Superior temporal gyrus (tissue), 1 donor: ENCODE data around the gene DZIP1L.

ENCODE experiments used
- DNase-seq: peaks from one replicate; pipeline ENCODE4 v3.0.0-alpha.2; 2016; ENCODE audit errors: extremely low spot score

The DZIP1L gene

GRCh38 chr3:138068579-138069174 is 46.7 kb downstream of the DZIP1L start:
- peak; percentile 84 for DNase-seq

DNA sequence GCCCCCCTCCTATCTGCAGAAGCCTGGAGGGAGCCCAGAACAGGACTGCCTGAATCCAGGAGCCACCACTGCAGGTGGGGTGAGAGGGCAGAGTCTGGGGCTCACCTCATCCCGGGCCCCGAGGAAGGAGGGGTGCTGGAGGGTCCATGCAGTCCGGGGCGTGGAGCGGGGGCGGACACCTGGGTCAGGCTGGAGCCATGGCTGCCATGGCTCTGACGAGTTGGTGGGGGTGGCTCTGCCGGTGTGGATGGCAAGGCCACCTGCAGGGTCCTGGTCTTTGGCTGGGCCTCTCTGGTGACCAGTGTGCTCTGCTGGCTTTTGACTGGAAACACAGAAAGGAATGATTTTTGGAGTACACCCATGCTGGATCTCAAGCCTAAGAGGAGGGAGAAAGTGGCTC is 47.4 kb downstream of the DZIP1L start:
- DNase-seq, result no peak

DNA sequence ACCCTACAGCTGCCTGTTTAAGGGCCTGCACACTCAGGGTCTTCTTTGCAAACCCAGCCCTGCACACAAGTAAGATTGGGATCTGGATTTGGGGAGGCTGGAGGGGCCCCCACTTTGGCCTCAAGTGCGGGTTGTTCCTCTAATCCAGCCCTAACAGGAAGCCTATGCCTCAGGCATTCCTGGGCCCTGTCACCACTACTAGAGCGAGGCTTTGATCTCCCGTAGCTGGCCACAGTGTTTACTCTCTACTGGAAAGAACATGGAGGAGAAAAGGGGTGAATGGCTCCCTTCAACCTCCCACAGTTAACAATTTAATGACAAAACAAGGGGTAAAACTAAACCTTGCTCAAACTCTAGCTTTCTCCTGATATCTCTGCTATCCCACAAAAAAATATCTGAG is 48.4 kb downstream of the DZIP1L start:
- DNase-seq, result no peak

- no peak for DNase-seq
Observed at GRCh38 chr3:138066383-138066782, 49.0 kb downstream of the DZIP1L start.

GRCh38 chr3:138065949-138066348 is 49.5 kb downstream of the DZIP1L start:
- no peak for DNase-seq

GRCh38 chr3:138063416-138063815 is 52.0 kb downstream of the DZIP1L start:
- DNase-seq, result no peak

GRCh38 chr3:138062626-138063025 is 52.8 kb downstream of the DZIP1L start:
- DNase-seq, result no peak

DNA sequence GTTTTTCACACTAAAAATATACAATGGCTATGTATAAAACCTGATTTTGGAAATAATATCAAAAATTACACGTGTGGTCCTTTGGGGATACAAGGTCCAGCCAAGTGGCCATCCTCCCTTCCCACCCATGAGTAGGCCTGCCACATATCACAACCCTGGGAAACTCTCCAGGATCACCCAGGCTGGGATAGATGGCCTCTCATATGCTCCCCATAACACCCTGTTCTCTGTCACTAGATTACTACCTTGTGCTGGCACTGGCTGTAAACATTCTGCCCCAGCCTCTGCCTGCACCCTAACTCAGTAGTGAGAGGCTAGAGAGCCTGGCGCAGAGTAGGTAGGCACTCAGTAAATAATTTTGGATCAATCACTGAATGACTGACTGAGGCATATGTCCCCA is 53.4 kb downstream of the DZIP1L start:
- no peak for DNase-seq

GRCh38 chr3:138060792-138061191 is 54.6 kb downstream of the DZIP1L start:
- no peak for DNase-seq

- no peak for DNase-seq
Observed at GRCh38 chr3:138059261-138059660, 56.1 kb downstream of the DZIP1L start.

DNA sequence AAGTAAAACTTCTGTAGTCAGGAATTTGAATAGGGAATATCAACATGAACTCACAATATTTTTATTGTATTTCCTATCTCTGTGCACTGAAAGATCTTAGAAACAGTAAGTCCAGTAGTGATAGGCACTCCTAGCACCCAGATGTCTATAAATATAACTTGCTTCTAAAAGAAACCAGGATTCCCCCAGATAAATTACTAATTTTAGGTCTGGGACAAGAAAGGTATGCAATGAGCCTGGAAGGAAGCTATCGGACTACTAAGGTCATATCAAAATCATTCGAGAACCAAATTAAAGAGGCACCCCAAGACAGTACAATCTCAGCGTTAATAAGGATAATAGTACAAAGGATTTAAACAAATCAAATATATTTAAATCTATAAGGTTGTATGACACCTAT is 58.0 kb downstream of the DZIP1L start:
- no peak for DNase-seq

- DNase-seq, result no peak
Observed at GRCh38 chr3:138054057-138054456, 61.4 kb downstream of the DZIP1L start.

- DNase-seq, result peak; percentile 37
Observed at GRCh38 chr3:138051947-138052802, 63.2 kb downstream of the DZIP1L start.

- DNase-seq, result no peak
Observed at GRCh38 chr3:138049157-138049919, 66.1 kb downstream of the DZIP1L start.

DNA sequence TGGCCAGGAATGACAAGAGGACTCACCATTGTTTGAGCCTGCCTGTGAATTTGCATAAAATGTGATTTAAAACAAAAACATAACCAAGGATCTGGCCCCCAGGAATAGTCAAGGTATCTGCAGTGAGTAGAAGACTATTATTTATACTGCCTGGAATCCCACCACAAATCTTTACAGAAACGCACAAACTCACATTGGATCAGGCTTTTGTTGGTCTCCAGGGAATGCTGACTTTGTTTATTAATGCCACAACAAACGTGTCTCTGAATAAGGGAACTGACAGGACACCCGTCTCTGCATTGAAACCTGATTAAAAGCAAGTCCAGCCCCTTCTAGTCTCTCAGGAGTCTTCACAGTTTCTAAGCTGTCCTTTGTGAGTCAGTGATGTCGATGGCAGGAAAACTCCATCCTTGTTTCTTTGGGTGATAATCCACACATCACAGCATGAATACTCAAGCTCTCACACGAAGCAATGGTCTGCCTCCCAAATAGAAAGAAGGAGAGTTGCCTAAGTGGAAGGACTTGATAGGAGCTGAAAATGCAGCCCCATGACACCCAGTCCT is 67.7 kb downstream of the DZIP1L start:
- no peak for DNase-seq

GRCh38 chr3:138046955-138047354 is 68.5 kb downstream of the DZIP1L start:
- no peak for DNase-seq

DNA sequence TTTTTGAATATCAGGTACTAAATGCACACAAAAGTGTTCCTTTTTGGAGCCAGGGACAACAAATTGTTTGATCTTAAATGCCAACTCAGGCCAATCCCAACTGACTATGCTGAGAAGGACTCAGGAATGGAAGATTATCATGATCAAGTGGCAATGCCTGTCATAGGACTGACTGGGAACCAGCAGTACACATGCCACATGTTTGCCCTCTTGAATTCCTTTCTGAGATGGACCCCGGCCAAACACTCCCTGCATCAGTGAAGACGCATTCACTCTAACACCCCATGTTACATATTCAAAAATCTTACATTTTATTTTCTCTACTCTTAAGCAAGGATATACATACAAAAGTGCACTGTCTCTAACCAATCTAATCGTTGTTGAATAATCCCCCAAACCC is 69.3 kb downstream of the DZIP1L start:
- no peak for DNase-seq

DNA sequence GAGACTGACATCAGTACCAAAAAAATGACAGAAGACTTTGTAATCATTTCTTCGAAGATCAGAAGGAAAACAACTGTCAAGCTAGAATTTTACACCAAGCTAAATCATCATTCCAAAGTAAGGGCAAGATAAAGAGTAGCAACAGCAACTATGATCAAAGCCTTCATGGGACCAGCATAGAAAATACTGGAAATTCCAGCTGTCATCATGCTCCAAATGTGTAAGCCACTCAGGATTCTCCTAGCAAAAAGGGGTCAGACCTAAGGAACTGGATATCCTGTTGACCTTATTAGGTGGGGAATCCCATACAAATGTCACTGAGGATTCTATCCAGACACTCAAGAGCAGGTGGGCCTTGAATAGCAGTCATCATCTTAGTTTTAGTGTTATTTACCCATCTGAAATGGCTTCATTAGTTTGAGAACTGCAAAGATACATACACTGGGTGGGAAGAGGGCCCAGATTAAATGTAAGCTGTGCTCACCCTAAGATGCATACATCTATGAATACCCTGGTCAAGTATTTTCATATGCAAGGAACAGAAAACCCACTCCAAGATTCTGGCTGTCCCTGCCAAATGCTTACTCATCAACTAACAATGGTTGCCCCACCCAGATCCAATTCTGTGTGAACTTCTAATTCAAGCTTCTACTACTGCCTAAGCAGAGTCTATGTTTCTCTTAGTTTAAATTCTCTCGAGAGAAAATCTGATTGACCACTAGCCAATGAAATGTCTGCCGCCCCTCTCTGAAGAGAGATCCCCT is 72.0 kb downstream of the DZIP1L start:
- DNase-seq, result no peak

- DNase-seq, result no peak
Observed at GRCh38 chr3:138042043-138042442, 73.4 kb downstream of the DZIP1L start.

GRCh38 chr3:138038725-138039462 is 76.5 kb downstream of the DZIP1L start:
- no peak for DNase-seq

DNA sequence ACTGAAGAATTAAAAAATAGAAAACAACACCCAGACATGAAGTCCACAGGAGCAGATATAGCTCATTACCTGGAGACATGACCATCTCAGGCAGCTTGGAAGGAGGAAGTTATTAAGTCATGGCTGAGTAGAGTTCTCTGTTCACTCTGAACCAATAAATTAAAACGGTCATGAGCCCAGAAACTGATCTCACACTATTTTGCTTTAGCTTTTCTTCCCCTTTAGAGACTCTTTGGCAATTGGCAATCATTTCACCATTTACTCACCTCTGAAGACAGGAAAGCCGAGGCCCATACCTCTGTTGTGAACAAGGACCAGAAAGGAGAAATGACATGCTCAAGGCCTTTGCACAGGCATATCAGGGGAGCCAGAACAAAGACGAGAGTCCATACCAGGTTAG is 78.8 kb downstream of the DZIP1L start:
- no peak for DNase-seq
